ENCODE data around the gene TCHP. TPM values are rescaled to one million over a fixed set of nuclear protein-coding genes. Genes with fewer than 3 reads are reported as not detected.

The TCHP gene
- total and polyA plus RNA-seq, 2 donors (not counting 1 experiment from before 2014, with no cell fraction given), result 13.4 to 29.4 TPM

DNA sequence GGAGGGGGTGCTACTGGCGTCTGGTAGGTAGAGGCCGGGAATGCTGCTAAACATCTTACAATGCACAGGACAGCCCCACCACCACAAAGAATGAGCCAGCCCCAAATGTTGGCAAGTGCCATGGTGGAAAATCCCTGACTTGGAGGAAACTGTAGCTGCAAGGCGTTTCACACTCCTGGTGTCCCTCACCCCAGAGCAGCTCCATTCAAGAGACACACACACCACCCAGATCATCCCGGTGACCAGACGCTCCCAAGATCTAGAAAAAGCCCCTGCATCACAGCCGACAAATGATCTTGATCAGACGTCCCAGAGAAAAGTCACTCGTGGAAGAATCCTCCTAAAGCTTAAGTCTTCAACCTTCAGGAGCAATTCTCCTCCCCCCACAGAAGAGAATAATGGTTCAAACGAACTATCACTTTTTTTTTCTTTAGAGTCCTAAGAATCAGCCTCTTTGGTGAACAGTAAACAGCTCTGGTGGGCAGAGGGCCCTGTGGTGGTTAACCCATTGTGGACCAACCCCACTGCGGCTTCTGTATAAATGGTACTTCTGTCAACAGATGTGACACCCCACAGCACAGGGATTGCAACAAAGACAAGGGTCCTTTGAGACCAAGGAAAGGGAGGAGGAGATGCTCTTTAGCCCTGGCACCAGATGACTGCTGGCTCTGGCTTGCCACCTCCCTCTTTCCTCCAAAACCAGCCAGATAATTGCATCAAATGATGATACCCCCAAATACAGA lies 22.4 kb upstream of the TCHP start:
- Histone ChIP-seq H3K9me3 (ENCODE audit: control extremely low read depth in 1 of 3, control insufficient read depth in 2 of 3, insufficient read depth in 1 of 3, low read length in 2 of 3) (no peaks in the 10 kb centered on the region), H2AFZ (ENCODE audit: insufficient read depth, low read depth, low read length, poor library complexity, severe bottlenecking) (no peak overlapping the region), H3K36me3 (replicated peaks in 1 of 2; ENCODE audit: control extremely low read depth in 1 of 2, control insufficient read depth in 1 of 2, extremely low read depth in 1 of 2, insufficient read depth in 2 of 2, low read length in 1 of 2) (peaks cover 0 to 1% of the 10 kb centered on the region in 2 experiments), H3K27ac (ENCODE audit: low read length in 2 of 2) (no peak overlapping the region), H3K4me3 (ENCODE audit: control extremely low read depth in 1 of 5, extremely low read depth in 1 of 5, insufficient read depth in 1 of 5, low read depth in 2 of 5, low read length in 4 of 5) (no peak overlapping the region), H3K4me1 (ENCODE audit: control insufficient read depth in 2 of 2, insufficient read depth in 2 of 2, low read length in 2 of 2) (peaks cover 40 to 46% of the 10 kb centered on the region in 2 donors), H3K4me2 (replicated peaks; ENCODE audit: low read depth, low read length, poor library complexity, severe bottlenecking) (no peak overlapping the region), H3K27me3 (replicated peaks in 1 of 4; ENCODE audit: control extremely low read depth in 1 of 4, control insufficient read depth in 3 of 4, insufficient read depth in 4 of 4, low read length in 3 of 4) (no peaks in the 10 kb centered on the region), H3K9ac (ENCODE audit: low read length) (no peak overlapping the region), H3K79me2 (ENCODE audit: control insufficient read depth, insufficient read depth, low read length) (peaks cover 73% of the 10 kb centered on the region), H4K20me1 (ENCODE audit: control insufficient read depth, insufficient read depth, low read length, poor library complexity, severe bottlenecking) (peaks cover 24% of the 10 kb centered on the region)
- TF ChIP-seq EZH2 (IDR thresholded peaks at IDR 0.05; ENCODE audit: borderline replicate concordance, insufficient read depth, low read depth, low read length, poor library complexity, severe bottlenecking), result no peak
- TF ChIP-seq, protein P1, sequence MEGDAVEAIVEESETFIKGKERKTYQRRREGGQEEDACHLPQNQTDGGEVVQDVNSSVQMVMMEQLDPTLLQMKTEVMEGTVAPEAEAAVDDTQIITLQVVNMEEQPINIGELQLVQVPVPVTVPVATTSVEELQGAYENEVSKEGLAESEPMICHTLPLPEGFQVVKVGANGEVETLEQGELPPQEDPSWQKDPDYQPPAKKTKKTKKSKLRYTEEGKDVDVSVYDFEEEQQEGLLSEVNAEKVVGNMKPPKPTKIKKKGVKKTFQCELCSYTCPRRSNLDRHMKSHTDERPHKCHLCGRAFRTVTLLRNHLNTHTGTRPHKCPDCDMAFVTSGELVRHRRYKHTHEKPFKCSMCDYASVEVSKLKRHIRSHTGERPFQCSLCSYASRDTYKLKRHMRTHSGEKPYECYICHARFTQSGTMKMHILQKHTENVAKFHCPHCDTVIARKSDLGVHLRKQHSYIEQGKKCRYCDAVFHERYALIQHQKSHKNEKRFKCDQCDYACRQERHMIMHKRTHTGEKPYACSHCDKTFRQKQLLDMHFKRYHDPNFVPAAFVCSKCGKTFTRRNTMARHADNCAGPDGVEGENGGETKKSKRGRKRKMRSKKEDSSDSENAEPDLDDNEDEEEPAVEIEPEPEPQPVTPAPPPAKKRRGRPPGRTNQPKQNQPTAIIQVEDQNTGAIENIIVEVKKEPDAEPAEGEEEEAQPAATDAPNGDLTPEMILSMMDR (IDR thresholded peaks at IDR 0.05), result no peak
- Mint-ChIP-seq H3K27me3 (no peaks in the 10 kb centered on the region), H3K4me1 (peaks cover 64% of the 10 kb centered on the region), H3K27ac (peak overlapping the region; percentile 11), H3K9me3 (ENCODE audit: insufficient read depth) (no peaks in the 10 kb centered on the region), H3K4me3 (peak overlapping the region; percentile 55)
- ATAC-seq (ENCODE audit: low read depth) (no peak), DNase-seq (no peak)
- ChIA-PET CTCF (interaction anchor here (1.2 to 1.4 kb wide), 2 partner anchors 24 to 74 kb away, joined by 4 to 5 read pairs; no protein-coding TSS in a partner anchor), POLR2A (no interaction called here)
- intact Hi-C loops (cut with micrococcal nuclease), result no loop called here
- 96% methylated on average over 4 of the region's 10 CpGs for WGBS (ENCODE audit: insufficient coverage)

DNA sequence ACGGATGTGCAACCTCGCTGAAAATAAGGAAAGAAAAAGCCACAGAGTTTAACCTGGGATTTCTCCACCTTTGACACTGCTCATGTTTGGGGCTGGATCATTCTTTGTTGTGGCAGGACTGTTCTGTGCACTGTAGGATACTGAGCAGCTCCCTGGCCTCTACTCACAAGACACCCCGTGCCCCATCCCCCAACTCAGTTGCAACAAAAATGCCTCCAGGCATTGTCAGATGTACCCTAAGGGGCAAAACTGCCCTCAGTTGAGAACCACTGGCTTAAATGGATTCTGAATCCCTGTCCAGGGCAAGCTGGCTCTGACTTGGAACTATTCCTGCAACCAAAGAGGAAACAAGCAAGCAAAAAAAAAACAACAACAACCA lies 21.8 kb upstream of the TCHP start:
- H3K9ac ChIP-seq (ENCODE audit: low read length), result no peak overlapping the region
- H3K27ac ChIP-seq (ENCODE audit: low read length in 2 of 2), result no peak overlapping the region
- Mint-ChIP-seq H3K4me1 (peaks cover 64% of the 10 kb centered on the region), H3K9me3 (ENCODE audit: insufficient read depth) (no peaks in the 10 kb centered on the region), H3K27ac (no peak overlapping the region), H3K27me3 (no peaks in the 10 kb centered on the region), H3K4me3 (peak overlapping the region; percentile 83)
- ATAC-seq (ENCODE audit: low read depth) (no peak), DNase-seq (no peak)
- H3K27me3 ChIP-seq (replicated peaks in 1 of 4; ENCODE audit: control extremely low read depth in 1 of 4, control insufficient read depth in 3 of 4, insufficient read depth in 4 of 4, low read length in 3 of 4), result no peaks in the 10 kb centered on the region
- ChIA-PET POLR2A (no interaction called here), CTCF (interaction anchor here (1.2 to 1.6 kb wide), 2 partner anchors 33 to 74 kb away, joined by 4 to 9 read pairs; no protein-coding TSS in a partner anchor)
- no peak overlapping the region for H2AFZ ChIP-seq (ENCODE audit: insufficient read depth, low read depth, low read length, poor library complexity, severe bottlenecking)
- TF ChIP-seq EZH2 (IDR thresholded peaks at IDR 0.05; ENCODE audit: borderline replicate concordance, insufficient read depth, low read depth, low read length, poor library complexity, severe bottlenecking), result no peak
- TF ChIP-seq, protein P1 (IDR thresholded peaks at IDR 0.05), result no peak
- intact Hi-C loops (cut with micrococcal nuclease), result no loop called here
- WGBS (ENCODE audit: insufficient coverage), result 100% methylated on average over 2 of the region's 3 CpGs
- H3K4me1 ChIP-seq (ENCODE audit: control insufficient read depth in 2 of 2, insufficient read depth in 2 of 2, low read length in 2 of 2), result peaks cover 40 to 46% of the 10 kb centered on the region in 2 donors
- H3K9me3 ChIP-seq (ENCODE audit: control extremely low read depth in 1 of 3, control insufficient read depth in 2 of 3, insufficient read depth in 1 of 3, low read length in 2 of 3), result no peaks in the 10 kb centered on the region
- no peak overlapping the region for H3K4me3 ChIP-seq (ENCODE audit: control extremely low read depth in 1 of 5, extremely low read depth in 1 of 5, insufficient read depth in 1 of 5, low read depth in 2 of 5, low read length in 4 of 5)
- H3K36me3 ChIP-seq (replicated peaks in 1 of 2; ENCODE audit: control extremely low read depth in 1 of 2, control insufficient read depth in 1 of 2, extremely low read depth in 1 of 2, insufficient read depth in 2 of 2, low read length in 1 of 2), result no peaks in the 10 kb centered on the region
- peaks cover 67% of the 10 kb centered on the region for H3K79me2 ChIP-seq (ENCODE audit: control insufficient read depth, insufficient read depth, low read length)
- peaks cover 24% of the 10 kb centered on the region for H4K20me1 ChIP-seq (ENCODE audit: control insufficient read depth, insufficient read depth, low read length, poor library complexity, severe bottlenecking)
- H3K4me2 ChIP-seq (replicated peaks; ENCODE audit: low read depth, low read length, poor library complexity, severe bottlenecking), result peak overlapping the region; percentile 95
